GM18861 (cell line): ENCODE data around the gene CRELD2.
A peak's percentile ranks its signal among the peaks of the same experiment; 100 is the strongest.

Experiments used
- ATAC-seq: cut with Tn5 transposase; IDR thresholded peaks from one replicate; pipeline ENCODE4 v1.9.1; 2021; ENCODE audit not compliant: unreplicated experiment

CRELD2 gene

DNA sequence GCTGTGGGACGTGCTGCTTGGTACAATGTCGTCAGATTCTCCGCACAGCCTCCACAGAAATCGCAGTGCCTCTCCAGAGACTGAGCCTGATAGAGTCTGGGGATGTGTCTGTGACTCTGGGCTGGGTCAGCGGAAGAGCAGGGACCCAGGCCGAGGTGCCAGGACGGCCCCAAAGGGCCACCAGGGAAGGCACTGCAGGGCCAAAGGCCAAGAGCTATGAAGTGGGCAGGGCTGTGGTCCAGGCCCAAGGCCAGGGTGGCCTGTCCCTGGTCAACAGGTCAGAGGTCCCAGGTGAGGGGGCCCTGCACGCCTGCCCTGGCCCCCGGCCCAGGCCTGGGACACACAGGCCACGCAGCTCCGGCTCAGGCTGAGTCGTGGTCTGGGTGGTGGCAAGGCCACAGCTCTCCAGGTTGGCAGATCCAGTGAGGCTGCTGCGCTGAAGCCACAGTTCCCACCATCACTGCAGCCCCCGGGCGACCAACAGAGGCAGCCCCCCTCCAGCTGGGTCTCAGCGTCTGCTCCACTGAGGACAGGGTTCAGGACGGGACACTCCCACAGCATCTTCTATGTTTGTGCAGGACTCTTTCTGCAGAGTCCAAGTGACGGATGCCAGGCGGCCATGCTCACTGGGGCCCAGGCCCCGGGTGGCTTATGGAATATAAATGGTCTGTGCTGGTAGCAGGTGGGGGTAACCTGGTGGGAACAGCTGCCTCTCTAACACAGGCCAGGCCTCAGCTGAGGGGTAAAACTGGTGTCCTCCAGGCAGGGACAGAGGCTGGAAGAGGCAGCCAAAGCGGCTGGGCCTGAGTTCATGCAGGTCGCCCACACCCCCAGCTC, 37.4 kb downstream of the CRELD2 start:
- no peak for ATAC-seq

DNA sequence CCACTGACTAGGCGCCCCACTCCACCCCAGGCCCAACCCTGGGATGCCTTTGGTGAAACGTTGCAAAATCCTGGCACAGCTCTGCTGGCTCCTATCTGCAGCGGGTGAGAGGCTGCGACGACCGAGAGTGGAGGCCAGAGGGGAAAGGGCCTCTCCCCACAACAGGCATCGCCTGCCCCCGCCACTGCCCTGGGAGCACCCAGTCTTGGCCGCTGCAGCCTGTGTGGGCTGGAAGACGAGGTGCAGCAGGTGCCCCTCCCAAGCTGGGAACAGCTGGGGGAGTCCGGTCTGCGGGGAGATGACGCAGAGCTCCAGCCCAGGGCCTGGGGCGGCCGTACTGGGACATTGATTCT, 38.0 kb downstream of the CRELD2 start:
- ATAC-seq: no peak

DNA sequence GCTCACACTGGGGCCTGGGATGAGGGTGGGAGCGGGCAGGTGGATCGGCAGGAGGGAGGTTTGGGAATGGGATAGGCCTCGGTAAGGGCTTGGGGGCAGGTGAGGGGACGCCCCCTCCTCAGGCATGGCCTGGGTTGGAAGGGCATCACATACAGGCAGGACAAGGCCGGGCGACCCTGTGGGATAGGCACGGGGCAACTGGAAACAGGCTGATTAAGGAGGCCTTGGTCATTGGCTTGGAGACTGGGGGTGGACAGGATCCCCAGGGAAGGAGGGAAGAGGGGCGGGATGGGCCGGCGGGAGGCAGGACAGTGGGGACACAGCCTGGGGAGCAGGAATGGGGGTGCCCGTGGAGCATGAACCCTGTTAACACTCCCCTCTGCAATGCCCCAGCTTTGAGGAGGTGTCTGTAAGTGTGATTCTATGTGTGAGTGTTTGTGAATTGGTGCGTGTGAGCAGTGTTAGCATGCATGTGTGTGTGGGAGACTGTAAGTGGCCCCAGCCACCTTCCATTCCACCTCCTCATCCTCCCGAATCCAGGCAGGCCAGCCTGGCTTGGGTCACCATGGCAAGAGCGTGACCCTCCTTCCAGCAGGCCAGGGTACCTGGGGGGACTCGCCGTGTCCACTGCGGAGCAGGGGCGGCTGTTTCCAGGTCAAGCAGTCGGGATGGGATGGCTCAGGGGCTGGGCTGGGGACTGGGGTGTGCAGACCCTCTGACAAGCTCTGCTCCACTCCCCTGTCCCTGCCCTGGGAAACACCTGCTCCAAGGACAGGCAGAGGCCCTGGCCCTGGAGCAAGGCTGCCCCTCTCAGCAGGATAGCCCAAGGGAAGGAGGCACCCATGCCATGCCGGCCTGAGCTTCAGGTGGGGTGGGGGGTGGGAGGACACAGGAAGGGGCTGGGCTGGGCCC, 38.7 kb downstream of the CRELD2 start:
- ATAC-seq: no peak

GRCh38 chr22:49957826-49958365, 39.5 kb downstream of the CRELD2 start:
- no peak for ATAC-seq

DNA sequence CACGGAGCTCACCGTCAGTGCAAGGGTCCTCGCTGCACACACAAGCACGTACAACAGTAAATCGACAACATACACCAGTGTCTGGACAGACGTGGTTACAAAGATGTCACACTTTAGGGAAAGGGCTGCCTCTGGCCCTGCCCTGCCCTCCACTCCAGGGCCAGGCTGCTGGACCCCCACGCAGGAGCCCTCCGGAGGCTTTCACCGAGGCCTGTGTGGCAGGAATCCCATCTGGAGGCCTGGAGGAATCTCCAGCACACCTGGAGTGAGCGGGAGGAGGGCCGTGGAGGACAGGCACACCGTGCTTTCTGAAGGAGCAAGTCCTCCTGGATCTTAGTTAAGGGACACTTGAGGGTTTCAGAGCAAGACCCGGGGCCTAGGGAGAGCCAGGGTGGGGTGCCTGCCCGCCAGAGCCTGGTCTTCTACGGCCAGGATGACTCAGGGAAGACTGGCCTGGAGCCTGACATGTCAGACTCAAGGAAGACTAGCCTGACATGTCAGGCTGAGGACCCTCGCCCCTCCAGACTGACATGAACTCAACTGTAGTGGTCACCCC, 40.0 kb downstream of the CRELD2 start:
- ATAC-seq: no peak

- ATAC-seq: no peak
Observed at GRCh38 chr22:49958931-49959781, 40.7 kb downstream of the CRELD2 start.

GRCh38 chr22:49959782-49960158, 41.3 kb downstream of the CRELD2 start:
- peak; percentile 8 for ATAC-seq

DNA sequence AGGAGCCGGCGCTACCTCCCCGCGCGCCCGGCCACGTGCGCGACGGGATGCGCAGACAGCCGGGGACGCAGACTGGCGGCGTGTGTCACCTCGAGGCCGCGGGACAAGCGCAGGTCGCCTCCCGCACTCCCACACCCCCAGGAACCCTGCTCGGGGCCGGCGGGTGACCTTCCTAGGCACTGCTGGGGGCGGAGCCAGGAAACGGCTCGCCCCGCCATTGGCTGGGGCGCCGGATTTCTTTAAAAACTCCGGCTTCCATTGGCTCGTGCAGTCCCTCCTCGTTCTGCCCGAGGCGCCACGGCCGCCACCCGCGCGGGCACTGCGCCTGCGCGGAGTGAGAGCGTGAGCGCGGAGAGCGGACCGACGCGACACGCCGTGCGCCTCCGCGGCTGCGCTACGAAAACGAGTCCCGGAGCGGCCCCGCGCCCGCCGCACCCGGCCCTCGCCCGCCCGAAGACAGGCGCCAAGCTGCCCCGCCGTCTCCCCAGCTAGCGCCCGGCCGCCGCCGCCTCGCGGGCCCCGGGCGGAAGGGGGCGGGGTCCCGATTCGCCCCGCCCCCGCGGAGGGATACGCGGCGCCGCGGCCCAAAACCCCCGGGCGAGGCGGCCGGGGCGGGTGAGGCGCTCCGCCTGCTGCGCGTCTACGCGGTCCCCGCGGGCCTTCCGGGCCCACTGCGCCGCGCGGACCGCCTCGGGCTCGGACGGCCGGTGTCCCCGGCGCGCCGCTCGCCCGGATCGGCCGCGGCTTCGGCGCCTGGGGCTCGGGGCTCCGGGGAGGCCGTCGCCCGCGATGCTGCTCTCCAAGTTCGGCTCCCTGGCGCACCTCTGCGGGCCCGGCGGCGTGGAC, 41.9 kb downstream of the CRELD2 start, which contains the start of gene PIM3:
Gene PIM3, plus strand, starts transcription at position 614 of the 846 bp plus-strand sequence. Its CDS starts 176 bp downstream, at position 790.
- peak; percentile 50 for ATAC-seq

GRCh38 chr22:49961005-49961600, 42.7 kb downstream of the CRELD2 start:
- no peak for ATAC-seq

GRCh38 chr22:49961601-49962011, 43.2 kb downstream of the CRELD2 start:
- ATAC-seq: no peak

GRCh38 chr22:49962012-49962750, 43.7 kb downstream of the CRELD2 start:
- no peak for ATAC-seq

GRCh38 chr22:49962751-49963646, 44.6 kb downstream of the CRELD2 start:
- no peak for ATAC-seq

DNA sequence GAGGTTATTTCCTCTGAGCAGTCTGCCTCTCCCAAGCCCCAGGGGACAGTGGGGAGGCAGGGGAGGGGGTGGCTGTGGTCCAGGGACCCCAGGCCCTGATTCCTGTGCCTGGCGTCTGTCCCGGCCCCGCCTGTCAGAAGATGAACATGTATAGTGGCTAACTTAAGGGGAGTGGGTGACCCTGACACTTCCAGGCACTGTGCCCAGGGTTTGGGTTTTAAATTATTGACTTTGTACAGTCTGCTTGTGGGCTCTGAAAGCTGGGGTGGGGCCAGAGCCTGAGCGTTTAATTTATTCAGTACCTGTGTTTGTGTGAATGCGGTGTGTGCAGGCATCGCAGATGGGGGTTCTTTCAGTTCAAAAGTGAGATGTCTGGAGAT, 45.2 kb downstream of the CRELD2 start:
- ATAC-seq: no peak

DNA sequence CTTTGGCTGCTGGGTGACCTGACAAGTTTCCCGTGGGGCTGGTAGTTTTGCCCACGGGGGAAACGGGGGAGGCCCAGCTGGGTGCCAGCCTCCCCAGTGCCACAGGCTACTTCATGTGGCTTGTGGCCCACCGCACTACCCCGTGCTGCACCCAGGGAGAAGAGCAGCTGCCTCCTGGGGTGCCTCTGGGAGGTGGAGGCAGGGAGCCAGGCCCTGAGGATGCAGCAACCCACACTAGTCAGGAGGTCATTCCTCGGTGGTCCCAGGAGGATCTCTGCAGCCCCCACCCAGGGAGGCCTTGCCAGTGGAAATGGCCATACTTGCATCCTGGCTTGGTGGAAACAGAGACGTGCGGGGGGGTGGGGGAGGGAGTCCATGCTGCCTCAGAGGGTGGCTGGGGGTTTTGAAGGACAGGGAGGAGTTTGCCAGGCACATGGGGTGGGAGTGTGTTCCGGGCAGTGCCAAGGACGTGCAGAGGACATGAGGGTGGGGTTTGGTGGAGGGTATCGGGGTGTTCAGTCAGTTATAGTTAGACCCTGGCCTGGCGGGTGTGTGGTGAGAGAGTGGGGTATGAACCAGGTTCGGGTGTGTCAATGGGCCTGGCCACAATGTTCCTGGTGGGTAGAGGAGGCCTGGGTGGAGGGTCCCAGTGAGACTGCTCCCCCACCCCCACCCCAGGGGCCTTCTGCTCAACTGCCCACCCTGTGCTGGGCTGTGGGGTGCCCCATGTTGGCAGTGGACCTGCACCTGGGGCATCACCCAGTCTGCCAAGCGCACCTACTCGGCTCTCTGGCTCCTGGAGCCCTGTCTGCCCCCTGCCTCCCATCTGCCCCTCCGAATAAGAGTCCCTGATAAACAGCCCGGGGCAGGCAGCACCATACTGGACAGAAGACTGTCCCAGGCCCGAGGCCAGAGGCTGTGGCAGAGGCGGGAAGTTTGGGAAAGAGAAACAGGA, 46.0 kb downstream of the CRELD2 start:
- no peak for ATAC-seq

- ATAC-seq: no peak
Observed at GRCh38 chr22:49965091-49966040, 46.9 kb downstream of the CRELD2 start.
